Measurements from ENCODE around the gene LMX1B. TPM values are rescaled to one million over a fixed set of nuclear protein-coding genes. Genes with fewer than 3 reads are reported as not detected.
A peak's percentile ranks its signal among the peaks of the same experiment; 100 is the strongest.

Gene LMX1B
- total RNA-seq, 1 experiment from 2014 or later: 11.3 TPM

DNA sequence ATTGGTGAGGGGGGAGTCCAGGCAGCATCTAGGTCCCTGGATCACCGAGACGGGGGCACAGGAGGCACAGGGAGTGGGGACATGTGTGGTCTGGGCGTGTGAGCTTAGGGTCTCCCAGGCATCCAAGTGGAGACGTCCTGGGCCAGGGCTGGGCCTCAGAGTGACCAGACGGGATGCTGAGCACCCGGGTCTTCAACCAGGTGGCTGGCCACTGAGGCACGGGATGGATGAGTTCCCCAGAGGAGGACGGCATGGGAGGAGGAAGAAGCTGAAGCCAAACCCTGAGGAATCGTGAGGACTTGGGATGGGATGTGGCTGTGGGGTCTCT is 88.0 kb downstream of the LMX1B start (continued):
- TF ChIP-seq EGR1 (IDR thresholded peaks at IDR 0.05; ENCODE audit: low read depth): no peak
- TF ChIP-seq SRF (IDR thresholded peaks at IDR 0.05; ENCODE audit: low read depth): no peak
- TF ChIP-seq REST (IDR thresholded peaks at IDR 0.05; ENCODE audit: low read depth): no peak

DNA sequence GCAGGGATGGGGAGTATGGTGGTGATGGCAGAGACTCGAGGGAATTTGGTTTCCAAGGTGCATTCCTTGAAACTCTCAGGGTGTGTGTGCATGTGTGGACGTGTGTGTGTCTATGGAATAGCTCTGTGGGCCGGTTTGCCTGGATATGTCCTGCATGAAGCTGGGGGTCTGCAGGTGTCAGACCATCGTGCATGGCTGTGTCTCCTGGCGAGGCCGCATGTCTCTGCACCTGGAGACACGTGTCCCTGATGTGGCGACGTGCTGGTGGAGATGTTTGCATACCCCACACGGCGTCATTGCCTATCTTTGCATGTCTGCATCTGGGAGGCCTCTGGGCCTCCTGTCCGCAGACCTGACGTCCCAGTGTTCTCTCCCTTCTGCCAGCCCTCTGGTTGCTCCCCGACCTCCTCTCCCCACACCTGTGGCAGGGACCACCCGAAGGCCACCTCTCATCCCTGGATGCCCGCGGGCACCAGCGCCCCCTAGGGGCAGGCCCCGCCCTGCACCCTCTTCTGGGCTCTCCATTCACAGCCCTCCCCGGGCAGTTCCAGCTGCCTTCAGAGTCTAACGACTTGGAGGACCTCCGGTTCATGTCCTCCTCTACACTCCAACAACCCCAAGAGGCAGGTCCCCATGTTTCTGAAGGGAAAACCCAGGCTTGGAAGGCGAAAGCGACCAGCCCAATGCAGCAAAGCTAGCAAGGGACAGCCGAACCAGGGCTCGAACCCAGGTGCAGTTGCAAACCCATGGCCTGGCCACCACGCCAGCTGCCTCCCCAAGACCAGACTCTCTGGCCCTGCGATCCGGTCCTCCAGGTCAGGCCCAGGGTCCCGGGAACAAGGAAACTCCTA is 88.6 kb downstream of the LMX1B start:
- H3K27me3 ChIP-seq (ENCODE audit: insufficient read depth, low read length): no peaks in the 10 kb centered on the region
- CTCF ChIA-PET: interaction anchor here (0.6 to 8.2 kb wide), 13 partner anchors 8 to 405 kb away, joined by 3 to 340 read pairs (median 4); partner anchors contain the start of gene ZBTB43
- peak; percentile 57 for ATAC-seq
- peak overlapping the region; percentile 18; the same call in 1 of the 2 replicates for H3K4me2 ChIP-seq (ENCODE audit: low read length)
- peaks cover 15 to 35% of the 10 kb centered on the region in 2 experiments for H3K4me1 ChIP-seq (ENCODE audit: control insufficient read depth in 1 of 2, insufficient read depth in 2 of 2, low read length in 2 of 2)
- H3K36me3 ChIP-seq (ENCODE audit: control insufficient read depth in 1 of 2, insufficient read depth in 2 of 2, low read length in 2 of 2): no peaks in the 10 kb centered on the region
- intact Hi-C loops (cut with micrococcal nuclease): no loop called here
- H3K9ac ChIP-seq (ENCODE audit: low read length): no peak overlapping the region
- no peaks in the 10 kb centered on the region for H4K20me1 ChIP-seq (ENCODE audit: insufficient read depth)
- no peak overlapping the region for H3K4me3 ChIP-seq (replicated peaks in 1 of 2; ENCODE audit: low read depth in 1 of 2, low read length in 2 of 2)
- BruUV-seq (replicated peaks): no TSS peak
- no peak overlapping the region for H2AFZ ChIP-seq (ENCODE audit: low read depth, low read length, poor library complexity, severe bottlenecking)
- H3K9me2 ChIP-seq (ENCODE audit: insufficient read depth): no peaks in the 10 kb centered on the region
- H3K79me2 ChIP-seq (ENCODE audit: insufficient read depth, low read length): no peaks in the 10 kb centered on the region
- no peaks in the 10 kb centered on the region for H3K9me3 ChIP-seq (ENCODE audit: control insufficient read depth in 1 of 2, insufficient read depth in 1 of 2, low read depth in 1 of 2, low read length in 2 of 2)
- TF ChIP-seq CTCF (IDR thresholded peaks at IDR 0.05 in 2 of 3, conservative IDR thresholded peaks at IDR 0.05 in 1 of 3; ENCODE audit: borderline replicate concordance in 1 of 3, insufficient read depth in 1 of 3, low read depth in 2 of 3, low read length in 2 of 3): peak in 2 of 3 experiments; percentile 96 to 97; a peak in 4 of 6 replicates
- no peak for TF ChIP-seq EGR1 (IDR thresholded peaks at IDR 0.05; ENCODE audit: low read depth)
- POLR2A ChIA-PET: no interaction called here
- DNase-seq (ENCODE audit: low read depth, low spot score): no peak
- RAD21 ChIA-PET (ENCODE audit: low non-redundant PET in 1 of 2, low total read pairs in 2 of 2, uncharacterized antibody in 2 of 2, unreplicated experiment in 2 of 2): interaction anchor here in 1 of 2 experiments (0.8 kb wide), 1 partner anchor 80 kb away, joined by 3 read pairs; no protein-coding TSS in a partner anchor
- no peak overlapping the region for H3K27ac ChIP-seq (ENCODE audit: low read depth, low read length)

Measured in HCT116 (cell line).